ENCODE measurements around the gene C1orf56.

DNA sequence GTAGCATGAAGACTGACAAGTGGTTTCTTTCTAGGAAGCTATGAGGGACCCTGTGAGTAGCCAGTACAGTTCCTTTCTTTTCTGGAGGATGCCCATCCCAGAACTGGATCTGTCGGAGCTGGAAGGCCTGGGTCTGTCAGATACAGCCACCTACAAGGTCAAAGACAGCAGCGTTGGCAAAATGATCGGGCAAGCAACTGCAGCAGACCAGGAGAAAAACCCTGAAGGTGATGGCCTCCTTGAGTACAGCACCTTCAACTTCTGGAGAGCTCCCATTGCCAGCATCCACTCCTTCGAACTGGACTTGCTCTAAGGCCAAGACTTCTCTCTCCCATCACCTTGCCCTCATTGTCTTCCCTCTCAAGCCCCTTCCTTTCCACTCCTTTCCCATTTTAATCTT, 19.6 kb downstream of the C1orf56 start:
- no peak for TF ChIP-seq POLR2A (IDR thresholded peaks at IDR 0.05)
- TF ChIP-seq, protein P1, sequence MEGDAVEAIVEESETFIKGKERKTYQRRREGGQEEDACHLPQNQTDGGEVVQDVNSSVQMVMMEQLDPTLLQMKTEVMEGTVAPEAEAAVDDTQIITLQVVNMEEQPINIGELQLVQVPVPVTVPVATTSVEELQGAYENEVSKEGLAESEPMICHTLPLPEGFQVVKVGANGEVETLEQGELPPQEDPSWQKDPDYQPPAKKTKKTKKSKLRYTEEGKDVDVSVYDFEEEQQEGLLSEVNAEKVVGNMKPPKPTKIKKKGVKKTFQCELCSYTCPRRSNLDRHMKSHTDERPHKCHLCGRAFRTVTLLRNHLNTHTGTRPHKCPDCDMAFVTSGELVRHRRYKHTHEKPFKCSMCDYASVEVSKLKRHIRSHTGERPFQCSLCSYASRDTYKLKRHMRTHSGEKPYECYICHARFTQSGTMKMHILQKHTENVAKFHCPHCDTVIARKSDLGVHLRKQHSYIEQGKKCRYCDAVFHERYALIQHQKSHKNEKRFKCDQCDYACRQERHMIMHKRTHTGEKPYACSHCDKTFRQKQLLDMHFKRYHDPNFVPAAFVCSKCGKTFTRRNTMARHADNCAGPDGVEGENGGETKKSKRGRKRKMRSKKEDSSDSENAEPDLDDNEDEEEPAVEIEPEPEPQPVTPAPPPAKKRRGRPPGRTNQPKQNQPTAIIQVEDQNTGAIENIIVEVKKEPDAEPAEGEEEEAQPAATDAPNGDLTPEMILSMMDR (IDR thresholded peaks at IDR 0.05 in 8 of 11, conservative IDR thresholded peaks at IDR 0.05 in 3 of 11): no peak

All from spleen (tissue), 7 donors.